DND-41 (cell line): Measurements from ENCODE around the gene SLC25A13.
"Not testable (repeated sequence)": the region's sequence is repeated elsewhere in the genome, so short reads cannot be mapped to it uniquely, and the experiment has no call there.

Experiments used
- ATAC-seq: fragments of 200-7000 bp; cut with Tn5 transposase; 3 replicates; pipeline ENCODE4 v1.9.1; 2021; ENCODE audit warnings: low read depth; ENCODE audit not compliant: insufficient read depth
- DNase-seq: peaks from one replicate; pipeline ENCODE4 v3.0.0-alpha.2; 2020
- H2AFZ ChIP-seq: 2 replicates; pipeline ENCODE4 v1.6.0; 2012; ENCODE audit warnings: low read depth, low read length
- H3K27ac ChIP-seq: 2 replicates; pipeline ENCODE4 v1.5.1; 2012; ENCODE audit warnings: low read length, inconsistent platforms
- H3K27me3 ChIP-seq: fragments of 200-600 bp; sonication (generic); 2 replicates; pipeline ENCODE4 v1.6.0; 2012; ENCODE audit warnings: low read length, mild to moderate bottlenecking, inconsistent platforms; ENCODE audit not compliant: insufficient read depth, poor library complexity
- H3K36me3 ChIP-seq: 2 replicates; pipeline ENCODE4 v1.5.1; 2012; ENCODE audit warnings: low read length, inconsistent platforms; ENCODE audit not compliant: insufficient read depth
- H3K4me1 ChIP-seq: 2 replicates; pipeline ENCODE4 v1.5.1; 2012; ENCODE audit warnings: mild to moderate bottlenecking, low read length; ENCODE audit not compliant: insufficient read depth
- H3K4me2 ChIP-seq: 2 replicates; pipeline ENCODE4 v1.6.0; 2012; ENCODE audit warnings: mild to moderate bottlenecking, moderate library complexity, low read length, inconsistent platforms; ENCODE audit not compliant: insufficient read depth
- H3K4me3 ChIP-seq, 2 experiments: fragments of 200-600 bp in 1 of 2; shearing (Covaris generic) in 1 of 2; 2 replicates each; pipeline ENCODE4 v1.5.1; 2012 to 2016; ENCODE audit warnings: inconsistent platforms in 2 of 2, low read length in 2 of 2, mild to moderate bottlenecking in 2 of 2, low read depth in 1 of 2, moderate library complexity in 1 of 2
- H3K79me2 ChIP-seq: 2 replicates; pipeline ENCODE4 v1.6.0; 2012; ENCODE audit warnings: low read length, inconsistent platforms; ENCODE audit not compliant: insufficient read depth
- H3K9ac ChIP-seq: 2 replicates; pipeline ENCODE4 v1.6.0; 2012; ENCODE audit warnings: low read depth, mild to moderate bottlenecking, inconsistent platforms, low read length, moderate library complexity
- H3K9me3 ChIP-seq: 2 replicates; pipeline ENCODE4 v1.5.1; 2012; ENCODE audit warnings: low read length, moderate library complexity, mild to moderate bottlenecking, inconsistent platforms; ENCODE audit not compliant: insufficient read depth, severe bottlenecking
- H4K20me1 ChIP-seq: 2 replicates; pipeline ENCODE4 v1.6.0; 2012; ENCODE audit warnings: low read length; ENCODE audit not compliant: insufficient read depth
- EZH2 ChIP-seq: IDR thresholded peaks from 3 replicates; pipeline ENCODE4 v1.6.1; 2012; ENCODE audit warnings: borderline replicate concordance, low read depth, mild to moderate bottlenecking, moderate library complexity, low read length, inconsistent platforms; ENCODE audit not compliant: severe bottlenecking
- TF ChIP-seq, protein P1 (sequence below): IDR thresholded peaks from 2 replicates; pipeline ENCODE4 v1.5.1; 2012; ENCODE audit warnings: borderline replicate concordance, low read length, moderate library complexity, mild to moderate bottlenecking; ENCODE audit not compliant: poor library complexity, severe bottlenecking; ENCODE audit errors: extremely low read depth

Gene SLC25A13

DNA sequence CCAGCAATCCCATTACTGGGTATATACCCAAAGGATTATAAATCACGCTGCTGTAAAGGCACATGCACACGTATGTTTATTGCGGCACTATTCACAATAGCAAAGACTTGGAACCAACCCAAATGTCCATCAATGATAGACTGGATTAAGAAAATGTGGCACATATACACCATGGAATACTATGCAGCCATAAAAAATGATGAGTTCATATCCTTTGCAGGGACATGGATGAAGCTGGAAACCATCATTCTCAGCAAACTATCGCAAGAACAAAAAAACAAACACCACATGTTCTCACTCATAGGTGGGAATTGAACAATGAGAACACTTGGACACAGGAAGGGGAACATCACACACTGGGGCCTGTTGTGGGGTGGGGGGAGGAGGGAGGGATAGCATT is 28.0 kb downstream of the SLC25A13 start:
- H3K4me3 ChIP-seq, H3K9ac ChIP-seq, ATAC-seq, DNase-seq, H3K27ac ChIP-seq, H3K9me3 ChIP-seq, H3K36me3 ChIP-seq, H3K4me2 ChIP-seq, H2AFZ ChIP-seq, H3K79me2 ChIP-seq, H4K20me1 ChIP-seq, H3K27me3 ChIP-seq, H3K4me1 ChIP-seq: not testable (repeated sequence)

DNA sequence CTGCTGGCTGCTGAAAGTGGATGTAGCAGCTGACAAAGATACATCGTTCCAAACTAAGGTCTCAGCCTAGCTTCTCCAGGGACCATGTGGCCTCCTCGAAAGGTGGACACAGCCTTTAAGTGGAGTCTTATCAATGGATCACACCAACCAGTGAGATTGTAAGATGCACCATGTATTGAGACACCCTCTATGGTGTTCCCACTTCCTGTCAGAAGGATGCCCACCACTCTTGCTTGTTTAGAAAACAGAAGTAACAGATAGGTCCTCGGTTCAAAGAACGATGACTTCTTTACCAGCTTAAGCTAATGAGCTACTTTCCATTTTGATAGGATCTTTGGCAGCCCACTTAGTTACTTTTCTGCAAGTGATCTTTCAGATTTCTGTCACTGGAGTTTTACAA is 34.3 kb downstream of the SLC25A13 start:
- H4K20me1 ChIP-seq = no peaks in the 10 kb centered on the region
- H3K27me3 ChIP-seq = no peaks in the 10 kb centered on the region
- no peaks in the 10 kb centered on the region for H3K79me2 ChIP-seq
- no peaks in the 10 kb centered on the region for H3K36me3 ChIP-seq
- H3K27ac ChIP-seq = no peak overlapping the region
- TF ChIP-seq EZH2 = no peak
- TF ChIP-seq, protein P1, sequence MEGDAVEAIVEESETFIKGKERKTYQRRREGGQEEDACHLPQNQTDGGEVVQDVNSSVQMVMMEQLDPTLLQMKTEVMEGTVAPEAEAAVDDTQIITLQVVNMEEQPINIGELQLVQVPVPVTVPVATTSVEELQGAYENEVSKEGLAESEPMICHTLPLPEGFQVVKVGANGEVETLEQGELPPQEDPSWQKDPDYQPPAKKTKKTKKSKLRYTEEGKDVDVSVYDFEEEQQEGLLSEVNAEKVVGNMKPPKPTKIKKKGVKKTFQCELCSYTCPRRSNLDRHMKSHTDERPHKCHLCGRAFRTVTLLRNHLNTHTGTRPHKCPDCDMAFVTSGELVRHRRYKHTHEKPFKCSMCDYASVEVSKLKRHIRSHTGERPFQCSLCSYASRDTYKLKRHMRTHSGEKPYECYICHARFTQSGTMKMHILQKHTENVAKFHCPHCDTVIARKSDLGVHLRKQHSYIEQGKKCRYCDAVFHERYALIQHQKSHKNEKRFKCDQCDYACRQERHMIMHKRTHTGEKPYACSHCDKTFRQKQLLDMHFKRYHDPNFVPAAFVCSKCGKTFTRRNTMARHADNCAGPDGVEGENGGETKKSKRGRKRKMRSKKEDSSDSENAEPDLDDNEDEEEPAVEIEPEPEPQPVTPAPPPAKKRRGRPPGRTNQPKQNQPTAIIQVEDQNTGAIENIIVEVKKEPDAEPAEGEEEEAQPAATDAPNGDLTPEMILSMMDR = no peak
- H3K4me3 ChIP-seq = no peak overlapping the region
- H3K4me2 ChIP-seq = no peak overlapping the region
- no peak overlapping the region for H3K9ac ChIP-seq
- no peak for ATAC-seq
- no peak for DNase-seq
- peaks cover 14% of the 10 kb centered on the region for H3K4me1 ChIP-seq
- no peak overlapping the region for H2AFZ ChIP-seq
- H3K9me3 ChIP-seq = no peaks in the 10 kb centered on the region

DNA sequence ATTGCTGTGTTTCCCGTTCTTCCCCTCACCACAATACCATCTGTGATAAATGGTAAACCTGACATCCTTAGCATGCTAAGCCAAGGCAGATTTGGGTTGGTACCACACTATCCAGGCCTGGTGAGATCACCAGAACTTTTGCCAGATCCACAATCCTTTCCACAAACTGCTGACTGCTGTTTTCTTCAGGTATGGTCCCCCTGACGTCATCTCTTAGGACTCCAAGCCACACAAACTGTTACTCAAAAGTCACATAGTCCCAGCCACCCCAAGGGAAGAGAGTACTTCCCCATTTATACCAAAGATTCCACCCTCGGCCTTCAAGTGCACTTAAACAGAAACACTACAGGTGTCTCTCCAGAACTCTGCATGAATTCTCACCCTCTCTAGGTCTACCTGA is 34.8 kb downstream of the SLC25A13 start:
- H2AFZ ChIP-seq = no peak overlapping the region
- peaks cover 14% of the 10 kb centered on the region for H3K4me1 ChIP-seq
- no peak overlapping the region for H3K4me3 ChIP-seq
- H3K79me2 ChIP-seq = no peaks in the 10 kb centered on the region
- H3K36me3 ChIP-seq = no peaks in the 10 kb centered on the region
- H3K27ac ChIP-seq = no peak overlapping the region
- no peaks in the 10 kb centered on the region for H4K20me1 ChIP-seq
- no peak for TF ChIP-seq EZH2
- TF ChIP-seq, protein P1 = no peak
- ATAC-seq = no peak
- H3K4me2 ChIP-seq = no peak overlapping the region
- no peaks in the 10 kb centered on the region for H3K9me3 ChIP-seq
- H3K27me3 ChIP-seq = no peaks in the 10 kb centered on the region
- no peak overlapping the region for H3K9ac ChIP-seq
- DNase-seq = no peak

- Histone ChIP-seq H3K4me1 (peaks cover 14% of the 10 kb centered on the region), H3K36me3 (no peaks in the 10 kb centered on the region), H3K4me3 (no peak overlapping the region), H2AFZ (no peak overlapping the region), H4K20me1 (no peaks in the 10 kb centered on the region), H3K9ac (no peak overlapping the region), H3K27me3 (no peaks in the 10 kb centered on the region), H3K9me3 (no peaks in the 10 kb centered on the region), H3K27ac (no peak overlapping the region), H3K79me2 (no peaks in the 10 kb centered on the region), H3K4me2 (no peak overlapping the region)
- peak; percentile 97 for ATAC-seq
- peak; percentile 44 for DNase-seq
- TF ChIP-seq, protein P1 = no peak
- TF ChIP-seq EZH2 = no peak
Measured at GRCh38 chr7:96285579-96285978, 36.3 kb downstream of the SLC25A13 start.
